ENCODE data around the gene CCDC187.

Gene CCDC187

DNA sequence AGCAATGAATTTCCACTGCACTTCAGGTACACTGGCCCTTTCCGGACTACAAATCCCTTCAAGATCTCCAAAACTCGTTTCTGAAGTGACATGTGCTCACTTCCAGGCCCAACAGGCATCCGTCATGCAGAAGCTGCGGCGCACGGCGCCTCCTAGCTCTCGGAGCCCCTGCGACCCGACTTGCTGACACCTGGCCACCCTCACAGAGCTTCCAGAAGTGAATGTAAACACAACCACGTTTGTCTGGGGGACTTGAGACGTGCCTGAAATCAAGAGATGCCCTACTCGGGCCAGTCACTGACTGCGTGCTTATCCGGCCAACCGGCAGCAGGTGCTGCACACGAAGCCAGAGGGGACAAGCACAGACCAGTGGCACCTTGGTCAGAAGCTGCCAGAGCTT lies 94.1 kb downstream of the CCDC187 start:
- Histone ChIP-seq H3K27me3 (ENCODE audit: control insufficient read depth, insufficient read depth, low read length) (peaks cover under 1% of the 10 kb centered on the region), H3K9ac (ENCODE audit: low read depth, low read length) (no peak overlapping the region), H3K9me3 (ENCODE audit: control insufficient read depth, insufficient read depth, low read length) (no peaks in the 10 kb centered on the region), H3K4me1 (ENCODE audit: control insufficient read depth, insufficient read depth, low read length) (peaks cover 3% of the 10 kb centered on the region), H3K4me3 (ENCODE audit: low read depth, low read length) (no peak overlapping the region), H3K36me3 (ENCODE audit: control insufficient read depth, insufficient read depth, low read length) (peaks cover 23% of the 10 kb centered on the region)

DNA sequence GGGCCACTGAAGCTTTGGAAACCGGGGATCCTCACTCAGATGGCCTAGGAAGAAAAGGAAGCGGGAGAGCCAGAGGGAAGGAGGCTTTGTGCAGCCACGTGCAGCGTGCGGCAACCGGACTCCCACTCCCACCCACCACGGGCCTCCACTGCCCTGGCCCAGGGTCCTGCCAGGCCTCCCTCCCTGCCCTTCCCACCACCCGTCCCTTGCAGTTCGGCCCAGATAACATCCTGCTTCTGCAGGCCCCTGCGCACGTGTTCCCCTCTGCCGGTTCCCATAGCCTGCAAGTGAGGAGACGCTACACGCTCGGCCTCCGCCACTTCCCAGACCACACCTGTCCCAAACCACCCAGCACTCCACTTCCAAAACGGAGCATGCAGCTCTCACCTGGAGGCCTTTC lies 94.7 kb downstream of the CCDC187 start:
- Histone ChIP-seq H3K9me3 (ENCODE audit: control insufficient read depth, insufficient read depth, low read length) (no peaks in the 10 kb centered on the region), H3K36me3 (ENCODE audit: control insufficient read depth, insufficient read depth, low read length) (peaks cover 18% of the 10 kb centered on the region), H3K9ac (ENCODE audit: low read depth, low read length) (no peak overlapping the region), H3K4me1 (ENCODE audit: control insufficient read depth, insufficient read depth, low read length) (peaks cover 3% of the 10 kb centered on the region), H3K4me3 (ENCODE audit: low read depth, low read length) (no peak overlapping the region), H3K27me3 (ENCODE audit: control insufficient read depth, insufficient read depth, low read length) (peaks cover 6% of the 10 kb centered on the region)

DNA sequence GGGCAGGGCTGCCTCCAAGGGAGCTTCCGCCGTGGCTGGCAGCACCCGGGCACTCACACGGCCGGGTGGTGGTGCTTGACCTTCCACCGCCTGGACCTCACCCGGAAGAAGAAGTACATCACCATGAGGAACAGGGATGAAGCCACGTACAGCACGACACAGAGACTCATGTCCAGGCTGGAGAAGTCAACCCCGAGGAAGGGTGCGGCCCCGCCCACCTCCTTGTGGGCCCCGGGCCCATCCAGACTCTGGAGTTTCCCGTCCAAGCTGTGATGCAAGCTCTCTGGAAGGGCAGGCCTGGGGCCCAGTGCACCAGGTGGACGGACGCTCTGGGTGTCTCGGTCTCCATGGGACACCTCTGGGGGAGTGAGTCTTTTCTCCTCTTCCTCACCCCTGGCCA lies 95.2 kb downstream of the CCDC187 start:
- H3K9ac ChIP-seq (ENCODE audit: low read depth, low read length) = no peak overlapping the region
- peaks cover 11% of the 10 kb centered on the region for H3K27me3 ChIP-seq (ENCODE audit: control insufficient read depth, insufficient read depth, low read length)
- H3K4me1 ChIP-seq (ENCODE audit: control insufficient read depth, insufficient read depth, low read length) = peaks cover 3% of the 10 kb centered on the region

DNA sequence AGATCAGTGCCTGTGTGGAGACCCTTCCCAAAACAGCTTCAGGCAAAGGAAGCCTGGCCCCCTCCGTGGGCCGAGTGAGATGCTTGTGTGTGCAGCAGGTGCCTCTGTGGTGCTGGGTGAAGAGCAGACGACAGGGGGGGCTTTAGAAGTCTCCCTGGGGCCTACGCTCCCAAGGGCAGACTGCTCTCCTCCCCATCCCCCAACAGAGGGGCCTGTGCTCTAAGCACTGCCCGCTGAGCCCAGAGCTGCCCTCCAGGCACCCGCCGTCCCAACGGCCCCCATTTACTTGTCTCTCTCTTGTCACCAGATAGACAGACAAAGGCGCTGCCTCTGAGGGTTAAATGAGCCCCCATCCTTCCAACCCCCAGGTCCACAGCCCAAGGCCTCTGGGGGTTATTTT lies 96.3 kb downstream of the CCDC187 start:
- H3K9me3 ChIP-seq (ENCODE audit: control insufficient read depth, insufficient read depth, low read length) = no peaks in the 10 kb centered on the region
- peaks cover 16% of the 10 kb centered on the region for H3K36me3 ChIP-seq (ENCODE audit: control insufficient read depth, insufficient read depth, low read length)
- H3K4me1 ChIP-seq (ENCODE audit: control insufficient read depth, insufficient read depth, low read length) = peaks cover 3% of the 10 kb centered on the region
- no peak overlapping the region for H3K4me3 ChIP-seq (ENCODE audit: low read depth, low read length)
- H3K9ac ChIP-seq (ENCODE audit: low read depth, low read length) = peak overlapping the region; percentile 37
- peaks cover 20% of the 10 kb centered on the region for H3K27me3 ChIP-seq (ENCODE audit: control insufficient read depth, insufficient read depth, low read length)

More for the DNA sequence above, 95.2 kb downstream of the CCDC187 start:
- H3K36me3 ChIP-seq (ENCODE audit: control insufficient read depth, insufficient read depth, low read length) = peaks cover 16% of the 10 kb centered on the region
- H3K4me3 ChIP-seq (ENCODE audit: low read depth, low read length) = no peak overlapping the region
- no peaks in the 10 kb centered on the region for H3K9me3 ChIP-seq (ENCODE audit: control insufficient read depth, insufficient read depth, low read length)

DNA sequence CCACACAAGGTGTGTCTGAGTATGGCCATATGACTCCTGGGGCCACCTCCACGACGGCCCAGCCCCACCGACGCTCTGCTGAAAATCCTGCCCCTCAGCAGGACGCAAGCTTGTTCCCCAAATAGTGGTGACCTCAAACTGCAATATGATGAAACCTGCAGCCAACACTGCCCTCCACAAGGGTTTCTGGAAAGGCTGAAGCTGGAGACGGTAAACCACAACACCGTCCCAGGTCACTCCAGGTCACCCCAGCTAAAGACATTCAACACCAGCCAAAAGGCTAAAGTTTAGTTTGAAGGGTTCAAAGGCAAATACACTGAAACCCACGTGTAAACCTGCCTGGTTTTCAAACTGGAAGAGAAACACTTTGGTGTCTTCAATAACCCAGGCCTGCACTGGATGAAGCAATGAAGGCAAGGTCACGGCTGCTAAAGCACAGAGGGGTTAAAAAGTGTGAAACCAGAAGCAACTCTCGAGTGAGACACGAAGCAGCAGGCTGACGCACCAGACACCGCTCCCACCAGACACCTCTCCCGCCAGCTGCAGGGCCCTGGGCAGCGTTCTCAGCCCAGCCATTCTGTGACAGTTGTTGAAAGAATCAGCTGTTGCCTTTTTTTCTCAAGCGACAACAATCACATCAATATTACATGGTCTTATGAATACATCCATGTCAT lies 97.2 kb downstream of the CCDC187 start:
- H3K4me3 ChIP-seq (ENCODE audit: low read depth, low read length) = no peak overlapping the region
- H3K9me3 ChIP-seq (ENCODE audit: control insufficient read depth, insufficient read depth, low read length) = no peaks in the 10 kb centered on the region
- peaks cover 26% of the 10 kb centered on the region for H3K27me3 ChIP-seq (ENCODE audit: control insufficient read depth, insufficient read depth, low read length)
- peaks cover 3% of the 10 kb centered on the region for H3K4me1 ChIP-seq (ENCODE audit: control insufficient read depth, insufficient read depth, low read length)
- H3K36me3 ChIP-seq (ENCODE audit: control insufficient read depth, insufficient read depth, low read length) = peaks cover 14% of the 10 kb centered on the region
- no peak overlapping the region for H3K9ac ChIP-seq (ENCODE audit: low read depth, low read length)

DNA sequence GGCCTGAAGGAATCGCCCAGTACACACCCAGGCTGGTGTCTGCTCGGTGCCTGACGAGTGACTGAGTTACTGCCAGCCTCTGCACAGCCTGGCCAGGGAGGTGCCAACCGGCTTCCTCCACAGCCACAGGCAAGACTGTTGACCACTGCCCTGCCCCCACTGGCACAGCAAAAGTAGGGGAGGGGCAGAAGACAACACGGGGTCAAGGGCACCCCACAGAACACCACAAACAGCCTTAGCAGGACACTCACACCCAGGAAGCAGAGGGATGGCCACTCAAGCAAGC lies 98.2 kb downstream of the CCDC187 start:
- Histone ChIP-seq H3K4me1 (ENCODE audit: control insufficient read depth, insufficient read depth, low read length) (peaks cover 3% of the 10 kb centered on the region), H3K9ac (ENCODE audit: low read depth, low read length) (no peak overlapping the region), H3K4me3 (ENCODE audit: low read depth, low read length) (no peak overlapping the region), H3K36me3 (ENCODE audit: control insufficient read depth, insufficient read depth, low read length) (peaks cover 8% of the 10 kb centered on the region), H3K27me3 (ENCODE audit: control insufficient read depth, insufficient read depth, low read length) (peaks cover 36% of the 10 kb centered on the region), H3K9me3 (ENCODE audit: control insufficient read depth, insufficient read depth, low read length) (no peaks in the 10 kb centered on the region)

DNA sequence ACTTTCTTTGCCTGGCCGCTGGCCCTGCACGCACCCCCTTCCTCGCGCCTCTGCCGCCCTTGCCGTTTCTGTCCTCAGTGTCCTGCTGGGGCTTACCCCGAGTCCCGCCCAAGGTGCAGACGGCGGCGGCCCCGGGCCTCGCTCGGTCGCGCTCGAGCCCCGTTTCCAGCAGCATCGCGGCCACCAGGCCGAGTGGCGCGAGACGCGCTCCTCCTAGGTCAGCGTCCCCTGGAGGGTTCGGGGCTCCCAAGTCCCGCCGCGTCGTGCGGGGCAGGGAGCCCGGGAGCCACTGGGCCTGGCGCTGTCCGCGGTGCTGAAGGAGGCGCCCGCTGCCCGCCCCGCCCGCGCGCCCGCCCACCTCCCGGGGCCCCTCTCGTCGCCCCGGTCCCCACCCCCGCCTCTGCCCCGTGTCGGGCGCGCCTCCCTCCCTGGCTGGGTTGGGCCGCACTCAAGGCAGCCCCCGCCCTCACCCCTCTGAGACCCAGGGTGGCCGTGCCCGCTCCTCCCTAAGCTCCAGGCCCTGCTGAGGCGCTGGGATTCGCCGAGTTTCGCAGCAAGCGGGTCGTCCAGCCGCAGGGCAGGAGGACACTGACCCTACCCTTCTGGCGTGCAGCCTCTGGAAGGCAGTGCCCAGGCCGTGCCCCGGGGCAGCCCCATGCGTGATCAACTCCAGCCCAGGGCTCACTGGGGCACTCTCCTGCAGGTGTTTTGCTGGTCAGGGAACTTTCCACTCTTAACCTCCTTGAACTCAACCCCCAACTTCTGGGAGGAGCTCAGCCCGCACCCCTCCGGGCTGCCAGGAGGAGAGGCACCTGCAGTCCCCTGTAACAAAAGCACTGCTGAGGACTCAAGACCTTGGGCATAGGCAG lies 98.8 kb downstream of the CCDC187 start, which contains the start of gene LHX3:
TSS of gene LHX3 (minus strand) at position 291 of the 869 bp plus-strand sequence. CDS start at position 175, 116 bp downstream.
- no peaks in the 10 kb centered on the region for H3K9me3 ChIP-seq (ENCODE audit: control insufficient read depth, insufficient read depth, low read length)

DNA sequence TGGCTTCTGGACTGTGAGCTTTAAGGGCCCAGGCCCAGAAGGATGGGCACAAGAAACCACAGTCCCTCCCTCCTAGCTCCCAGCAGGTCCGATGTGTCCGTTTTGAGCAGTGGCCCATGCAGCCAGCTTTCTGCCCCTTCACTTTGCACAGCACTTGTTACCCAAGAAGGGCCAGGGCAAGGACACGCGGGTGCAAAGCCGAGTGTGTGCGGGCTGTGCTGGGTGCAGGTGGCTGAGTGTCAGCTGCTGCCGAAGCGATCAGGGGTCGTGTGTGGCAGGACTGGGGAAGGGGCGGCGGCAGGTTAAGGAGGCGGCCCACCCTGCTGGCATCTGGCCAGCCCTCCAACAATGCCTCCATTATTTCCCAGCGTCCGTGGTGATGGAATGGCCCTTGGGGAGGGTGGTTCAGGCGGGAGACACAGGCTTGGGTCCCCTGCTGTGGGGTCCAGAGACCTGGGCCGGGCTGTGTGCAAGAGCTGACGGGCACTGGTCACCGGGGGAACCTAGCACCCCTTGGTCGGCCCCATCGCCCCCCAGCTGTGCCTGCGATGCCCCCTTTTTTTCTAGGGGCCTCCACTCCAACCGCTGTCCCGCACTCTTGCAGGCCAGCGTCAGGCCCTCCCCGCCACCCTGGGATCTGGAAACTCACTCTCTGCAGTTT lies 99.6 kb downstream of the CCDC187 start:
- Histone ChIP-seq H3K27me3 (ENCODE audit: control insufficient read depth, insufficient read depth, low read length) (peaks cover 50% of the 10 kb centered on the region), H3K9me3 (ENCODE audit: control insufficient read depth, insufficient read depth, low read length) (no peaks in the 10 kb centered on the region), H3K9ac (ENCODE audit: low read depth, low read length) (no peak overlapping the region), H3K36me3 (ENCODE audit: control insufficient read depth, insufficient read depth, low read length) (peaks cover 5% of the 10 kb centered on the region), H3K4me3 (ENCODE audit: low read depth, low read length) (peak overlapping the region; percentile 8), H3K4me1 (ENCODE audit: control insufficient read depth, insufficient read depth, low read length) (peaks cover 3% of the 10 kb centered on the region)

More for the DNA sequence above, 98.8 kb downstream of the CCDC187 start, which contains the start of gene LHX3:
- Histone ChIP-seq H3K27me3 (ENCODE audit: control insufficient read depth, insufficient read depth, low read length) (peaks cover 42% of the 10 kb centered on the region), H3K36me3 (ENCODE audit: control insufficient read depth, insufficient read depth, low read length) (peaks cover 8% of the 10 kb centered on the region), H3K4me1 (ENCODE audit: control insufficient read depth, insufficient read depth, low read length) (peaks cover 3% of the 10 kb centered on the region), H3K9ac (ENCODE audit: low read depth, low read length) (no peak within 1 kb of the TSS), H3K4me3 (ENCODE audit: low read depth, low read length) (peak within 1 kb of the TSS; percentile 8)

DNA sequence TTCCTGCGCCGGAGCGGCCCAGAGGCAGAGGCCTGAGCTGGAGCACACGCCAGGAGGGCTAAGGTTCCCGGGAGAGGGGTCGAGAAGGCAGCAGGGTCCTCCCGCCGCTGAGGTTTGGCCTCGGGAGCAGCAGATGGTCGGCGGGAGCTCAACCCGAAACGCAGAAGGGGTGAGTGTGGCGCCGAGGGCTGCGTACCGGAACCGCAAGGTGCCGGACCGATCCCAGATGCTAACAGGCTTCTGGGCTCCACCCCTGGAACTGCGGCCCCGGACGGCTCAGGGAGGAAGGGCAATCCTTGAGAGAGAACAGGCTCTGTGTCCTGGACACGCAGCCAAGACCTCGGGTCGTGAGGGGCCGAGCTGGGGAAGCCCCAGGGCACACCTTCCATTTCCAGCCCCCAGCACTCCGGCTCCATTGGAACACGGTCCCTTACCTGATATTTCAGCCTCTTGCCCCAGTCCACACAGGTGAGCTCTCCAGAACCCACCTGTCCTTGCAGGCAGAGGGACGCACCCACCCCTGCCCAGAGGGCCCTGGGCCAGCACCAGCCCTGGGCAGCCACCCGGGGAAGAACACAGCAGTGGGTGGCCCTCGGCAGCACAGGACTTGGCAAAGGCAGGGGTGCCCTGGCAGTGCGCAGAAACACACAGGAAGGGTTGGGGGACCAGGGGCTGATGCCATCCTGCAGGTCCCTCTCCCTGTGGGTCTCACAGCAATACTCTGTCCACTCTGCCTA lies 100.3 kb downstream of the CCDC187 start:
- Histone ChIP-seq H3K9me3 (ENCODE audit: control insufficient read depth, insufficient read depth, low read length) (no peaks in the 10 kb centered on the region), H3K9ac (ENCODE audit: low read depth, low read length) (no peak overlapping the region), H3K36me3 (ENCODE audit: control insufficient read depth, insufficient read depth, low read length) (no peaks in the 10 kb centered on the region), H3K27me3 (ENCODE audit: control insufficient read depth, insufficient read depth, low read length) (peaks cover 54% of the 10 kb centered on the region), H3K4me3 (ENCODE audit: low read depth, low read length) (peak overlapping the region; percentile 39), H3K4me1 (ENCODE audit: control insufficient read depth, insufficient read depth, low read length) (peaks cover 3% of the 10 kb centered on the region)

DNA sequence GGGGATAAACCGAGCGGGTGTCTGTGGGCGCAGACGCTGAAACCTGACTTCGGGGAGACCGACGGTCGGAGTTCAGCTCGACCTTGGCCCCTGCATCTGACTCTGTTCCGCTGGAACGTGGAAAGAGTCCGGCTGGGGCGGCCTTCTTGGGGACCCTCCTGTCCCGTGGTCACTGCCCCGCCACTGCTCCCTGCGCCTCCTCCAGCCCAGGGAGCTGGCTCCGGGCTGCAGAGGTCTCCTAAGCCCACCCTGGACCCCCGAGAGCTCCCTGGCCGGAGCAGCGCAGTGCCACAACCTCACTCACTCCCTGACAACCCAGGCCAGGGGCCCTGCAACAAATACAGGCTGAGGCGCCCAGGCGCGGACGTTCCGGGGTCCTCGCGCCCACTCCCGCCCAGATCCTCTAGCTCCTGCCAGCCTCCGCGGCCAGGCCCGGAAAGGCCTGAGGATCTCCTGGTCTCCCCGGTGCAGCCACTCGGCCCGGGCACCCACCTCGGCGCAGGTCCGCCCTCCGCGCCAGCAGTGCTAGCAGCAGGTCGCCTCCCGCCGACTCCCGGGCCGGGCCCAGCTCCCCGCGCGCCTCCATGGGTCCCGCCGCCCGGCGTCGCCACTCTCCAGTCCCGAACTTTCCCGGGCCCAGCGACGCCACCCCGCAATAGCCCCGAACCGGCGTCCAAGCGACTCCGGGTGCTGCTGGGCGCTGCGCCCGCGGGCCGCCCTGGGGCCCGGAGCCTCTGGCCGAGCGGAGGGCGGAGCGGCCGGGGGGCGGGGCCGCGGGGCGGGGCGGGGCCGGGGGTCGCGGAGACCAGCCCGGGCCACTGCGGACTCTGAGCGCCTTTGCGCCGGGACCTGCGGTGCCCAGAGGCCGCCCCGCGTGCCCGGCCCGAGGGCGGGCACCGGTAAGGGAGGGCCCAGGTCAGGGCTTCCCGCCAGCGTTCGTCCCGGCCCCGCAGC lies 101.2 kb downstream of the CCDC187 start:
- Histone ChIP-seq H3K4me3 (ENCODE audit: low read depth, low read length) (peak overlapping the region; percentile 39), H3K4me1 (ENCODE audit: control insufficient read depth, insufficient read depth, low read length) (no peaks in the 10 kb centered on the region), H3K9ac (ENCODE audit: low read depth, low read length) (no peak overlapping the region), H3K27me3 (ENCODE audit: control insufficient read depth, insufficient read depth, low read length) (peaks cover 62% of the 10 kb centered on the region), H3K36me3 (ENCODE audit: control insufficient read depth, insufficient read depth, low read length) (no peaks in the 10 kb centered on the region), H3K9me3 (ENCODE audit: control insufficient read depth, insufficient read depth, low read length) (no peaks in the 10 kb centered on the region)
